GM12878 (cell line): ENCODE results near the gene PAK5. TPM values are rescaled to one million over a fixed set of nuclear protein-coding genes. Genes with fewer than 3 reads are reported as not detected.

Experiments used
- ATAC-seq: fragments of 200-7000 bp; cut with Tn5 transposase; 3 replicates; pipeline ENCODE4 v1.9.1; 2020; ENCODE audit warnings: mild to moderate bottlenecking, moderate library complexity
- BruUV-seq: library from RNA; stranded (reverse); fragments of 400-500 nt; replicated peaks from 2 replicates; lab custom pipeline; 2021; lab: Mats Ljungman, UMichigan
- CTCF ChIA-PET: fragments of 300-600 bp; sonication (Branson Sonifier 250); formaldehyde crosslinking; extraction: SDS; loops from one replicate; lab custom pipeline; 2021; ENCODE audit warnings: inconsistent platforms; lab: Yijun Ruan, JAX
- POLR2A ChIA-PET: fragments of 350-600 bp; formaldehyde crosslinking; extraction: SDS; loops from one replicate; lab custom pipeline; 2021; ENCODE audit warnings: inconsistent platforms; lab: Charles Lee
- RAD21 ChIA-PET: fragments of 300-600 bp; sonication (Branson Sonifier 250); formaldehyde crosslinking; loops from one replicate; lab custom pipeline; 2023; ENCODE audit warnings: antibody characterized with exemption; ENCODE audit not compliant: unreplicated experiment; lab: Charles Lee
- SMC1A ChIA-PET: fragments of 300-600 bp; sonication (Branson Sonifier 250); formaldehyde crosslinking; loops from one replicate; lab custom pipeline; 2023; ENCODE audit not compliant: unreplicated experiment, uncharacterized antibody; lab: Charles Lee
- DNase-seq: peaks from one replicate; pipeline ENCODE4 v3.0.0-alpha.2; 2011; ENCODE audit warnings: low read depth, low spot score
- FAIRE-seq: peaks from 3 replicates; lab custom pipeline; 2011; peaks lifted over from hg19 to GRCh38; lab: Jason Lieb, UNC
- H2AFZ ChIP-seq: 2 replicates; pipeline ENCODE4 v1.6.0; 2011; ENCODE audit warnings: low read depth, low read length, control low read depth; ENCODE audit not compliant: control insufficient read depth
- H3K27ac ChIP-seq: 2 replicates; pipeline ENCODE4 v1.5.1; 2011; ENCODE audit warnings: control low read depth; ENCODE audit not compliant: control insufficient read depth, insufficient read depth
- H3K27me3 ChIP-seq, 2 experiments: replicated peaks in 1 of 2; 2 replicates each; pipeline versions ENCODE4 v1.6.0 to v1.6.1; 2011; ENCODE audit warnings: low read length in 1 of 2; ENCODE audit not compliant: control insufficient read depth in 2 of 2, insufficient read depth in 2 of 2
- H3K36me3 ChIP-seq, 2 experiments: 2 replicates each; pipeline ENCODE4 v1.5.1; 2011; ENCODE audit warnings: low read length in 1 of 2; ENCODE audit not compliant: control insufficient read depth in 2 of 2, insufficient read depth in 2 of 2
- H3K4me1 ChIP-seq: 2 replicates; pipeline ENCODE4 v1.6.1; 2011; ENCODE audit warnings: mild to moderate bottlenecking, low read length, moderate library complexity, mixed read lengths; ENCODE audit not compliant: control insufficient read depth, insufficient read depth
- H3K4me2 ChIP-seq: 2 replicates; pipeline ENCODE4 v1.6.0; 2011; ENCODE audit warnings: control low read depth; ENCODE audit not compliant: control insufficient read depth, insufficient read depth
- H3K4me3 ChIP-seq: fragments of 200-600 bp; sonication (generic); 2 replicates; pipeline ENCODE4 v1.5.1; 2016
- H3K79me2 ChIP-seq: 2 replicates; pipeline ENCODE4 v1.6.0; 2011; ENCODE audit warnings: low read length; ENCODE audit not compliant: control insufficient read depth, insufficient read depth
- H3K9ac ChIP-seq: 2 replicates; pipeline ENCODE4 v1.8.0; 2011; ENCODE audit warnings: low read length, control low read depth, mixed read lengths; ENCODE audit not compliant: control insufficient read depth, insufficient read depth
- H3K9me3 ChIP-seq: replicated peaks from 3 replicates; pipeline ENCODE4 v1.5.1; 2011; ENCODE audit warnings: mild to moderate bottlenecking, low read length; ENCODE audit not compliant: control insufficient read depth, insufficient read depth
- H4K20me1 ChIP-seq: 2 replicates; pipeline ENCODE4 v1.6.0; 2011; ENCODE audit not compliant: control insufficient read depth, insufficient read depth
- ASH2L ChIP-seq: fragments of 300-600, 200-600 bp; sonication (generic); IDR thresholded peaks from 2 replicates; pipeline ENCODE4 v1.6.1; 2017; ENCODE audit warnings: low read depth, mild to moderate bottlenecking, borderline replicate concordance
- ATF3 ChIP-seq: IDR thresholded peaks from 2 replicates; pipeline ENCODE4 v1.6.1; 2011; ENCODE audit warnings: low read depth, mild to moderate bottlenecking, low read length, moderate library complexity, borderline replicate concordance; ENCODE audit errors: extremely low read depth
- CHD1 ChIP-seq: IDR thresholded peaks from 2 replicates; pipeline ENCODE4 v1.6.1; 2012; ENCODE audit warnings: low read depth, low read length, improper control_type of control experiment
- FOXM1 ChIP-seq: IDR thresholded peaks from 2 replicates; pipeline ENCODE4 v1.6.1; 2012; ENCODE audit warnings: low read depth, mild to moderate bottlenecking, inconsistent platforms, low read length, moderate library complexity
- IKZF1 ChIP-seq: fragments of 450-650 bp; conservative IDR thresholded peaks from 2 replicates; pipeline ENCODE4 v1.6.1; 2017; ENCODE audit warnings: antibody characterized with exemption, mild to moderate bottlenecking
- IRF4 ChIP-seq: IDR thresholded peaks from 2 replicates; pipeline ENCODE4 v1.6.1; 2011; ENCODE audit warnings: low read depth, low read length
- MYB ChIP-seq: fragments of 150-350 bp; IDR thresholded peaks from 2 replicates; pipeline ENCODE4 v1.6.1; 2014; ENCODE audit warnings: mild to moderate bottlenecking, low read depth, low read length, borderline replicate concordance
- NBN ChIP-seq: fragments of 450-650 bp; IDR thresholded peaks from 2 replicates; pipeline ENCODE4 v1.6.1; 2016
- NR2F1 ChIP-seq: fragments of 450-650 bp; conservative IDR thresholded peaks from 2 replicates; pipeline ENCODE4 v1.6.1; 2017; ENCODE audit warnings: mild to moderate bottlenecking
- POLR2A ChIP-seq: IDR thresholded peaks from 2 replicates; pipeline ENCODE4 v1.6.1; 2011; ENCODE audit warnings: low read depth, mild to moderate bottlenecking, low read length
- SMARCA5 ChIP-seq: fragments of 450-650 bp; IDR thresholded peaks from 2 replicates; pipeline ENCODE4 v1.6.1; 2017; ENCODE audit warnings: mild to moderate bottlenecking
- SPI1 ChIP-seq: IDR thresholded peaks from 2 replicates; pipeline ENCODE4 v1.6.1; 2011; ENCODE audit warnings: low read depth, mild to moderate bottlenecking, low read length, moderate library complexity, borderline replicate concordance; ENCODE audit not compliant: insufficient read depth
- SREBF2 ChIP-seq: IDR thresholded peaks from 2 replicates; pipeline ENCODE4 v1.6.1; 2012; ENCODE audit warnings: mild to moderate bottlenecking, low read length
- STAT1 ChIP-seq: fragments of 450-650 bp; conservative IDR thresholded peaks from 2 replicates; pipeline ENCODE4 v1.6.1; 2014; ENCODE audit warnings: antibody characterized with exemption, mild to moderate bottlenecking
- TARDBP ChIP-seq: IDR thresholded peaks from 2 replicates; pipeline ENCODE4 v1.6.1; 2016; ENCODE audit warnings: borderline replicate concordance
- WRNIP1 ChIP-seq: IDR thresholded peaks from 2 replicates; pipeline ENCODE4 v1.6.1; 2011; ENCODE audit warnings: low read depth, low read length, improper control_type of control experiment, borderline replicate concordance
- ZNF384 ChIP-seq: IDR thresholded peaks from 2 replicates; pipeline ENCODE4 v1.6.1; 2012; ENCODE audit warnings: low read depth, mild to moderate bottlenecking, low read length, improper control_type of control experiment, borderline replicate concordance
- WGBS: methylation state at CpG from one replicate; pipeline ENCODE4 v1.1.6; 2016; ENCODE audit warnings: low lambda C conversion rate; ENCODE audit not compliant: insufficient replicate concordance, insufficient coverage; ENCODE audit errors: missing lambda C conversion rate; 5-methylcytosine and 5-hydroxymethylcytosine counted together
- in situ Hi-C: fragments of 300-500 bp; cut with MboI; formaldehyde crosslinking; loops from 9 replicates; pipeline ENCODE4 v1.14.3; 2018; ENCODE audit warnings: mixed read lengths
- intact Hi-C: fragments of 100-400 bp; cut with micrococcal nuclease; formaldehyde crosslinking; loops from one replicate; pipeline ENCODE4 v1.14.2; 2022; ENCODE audit not compliant: unreplicated experiment
- polyA plus RNA-seq, 11 experiments: library from polyadenylated mRNA; depleted of rRNA in 4 of 11; unstranded in 6 of 11; stranded (reverse) in 5 of 11; fragments of >200 nt; fragmentation: Nextera tagmentation in 4 of 11; fragmentation: Illumina TruSeq in 1 of 11; extraction: Ambion mirVana in 4 of 11; extraction: Trizol in 1 of 11; gene quantifications; 1 replicate in 1 of 11; 2 replicates in 10 of 11; pipeline versions ENCODE4 v1.2.1 to v1.2.3, GENCODE V29; 2011 to 2016; ENCODE audit warnings: inconsistent platforms in 2 of 11, missing spikeins in 2 of 11, low read depth in 1 of 11
- total RNA-seq, 4 experiments: library from RNA; depleted of rRNA in 3 of 4; stranded (reverse); fragments of >200 nt in 3 of 4; fragmentation: Illumina TruSeq in 1 of 4; extraction: Trizol in 1 of 4; gene quantifications; 2 replicates each; pipeline versions ENCODE4 v1.2.1 to v1.2.3, GENCODE V29; 2013 to 2021
- TF ChIP-seq, protein P1 (sequence below): IDR thresholded peaks from 2 replicates; pipeline ENCODE4 v1.6.1; 2012; ENCODE audit warnings: low read depth, low read length, improper control_type of control experiment
- TF ChIP-seq, protein P2 (sequence below): IDR thresholded peaks from 2 replicates; pipeline ENCODE4 v1.6.1; 2012; ENCODE audit warnings: low read depth, low read length, improper control_type of control experiment
- TF ChIP-seq, protein P3 (sequence below): fragments of 450-650 bp; IDR thresholded peaks from 2 replicates; pipeline ENCODE4 v1.6.1; 2016; ENCODE audit warnings: mild to moderate bottlenecking

Gene PAK5
- total and polyA plus RNA-seq, 10 of the 15 experiments (the other 5 are each of a cell fraction or from before 2014, with no cell fraction given) = not detected

DNA sequence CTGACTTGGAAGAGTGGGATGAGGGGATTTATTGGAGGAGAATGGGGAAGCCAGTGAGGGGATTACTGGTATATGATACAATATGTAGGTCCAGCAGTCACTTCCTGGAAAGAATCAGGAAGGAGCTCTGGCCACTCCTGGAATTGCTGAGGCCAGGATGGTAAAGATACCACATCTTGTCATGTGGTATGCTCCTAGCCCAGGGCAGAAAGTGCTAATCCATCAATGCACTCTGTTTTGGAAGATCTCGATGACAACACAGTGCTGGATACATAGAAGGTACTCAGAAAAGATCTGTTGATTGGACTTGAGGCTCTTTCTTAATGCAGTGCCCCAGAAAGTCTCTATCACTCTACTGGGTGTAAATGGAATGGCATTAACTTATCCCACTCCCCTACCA lies 271.9 kb downstream of the PAK5 start:
- in situ Hi-C loops = no loop called here
- SMC1A ChIA-PET = no interaction called here
- no peak for FAIRE-seq

More for the DNA sequence above, 271.9 kb downstream of the PAK5 start:
- Histone ChIP-seq H2AFZ (no peak overlapping the region), H3K79me2 (no peaks in the 10 kb centered on the region), H3K4me2 (no peak overlapping the region), H4K20me1 (no peaks in the 10 kb centered on the region), H3K27me3 (peaks cover 0 to 2% of the 10 kb centered on the region in 2 experiments; a peak in 3 of 4 replicates), H3K36me3 (no peaks in the 10 kb centered on the region), H3K27ac (no peak overlapping the region), H3K9me3 (no peaks in the 10 kb centered on the region), H3K4me1 (no peaks in the 10 kb centered on the region), H3K4me3 (no peak overlapping the region), H3K9ac (no peak overlapping the region)
- intact Hi-C loops = no loop called here
- DNase-seq = no peak
- 0% methylated on average over 1 of the region's 1 CpG for WGBS
- POLR2A ChIA-PET = no interaction called here
- RAD21 ChIA-PET = no interaction called here
- CTCF ChIA-PET = no interaction called here
- TF ChIP-seq, protein P1, sequence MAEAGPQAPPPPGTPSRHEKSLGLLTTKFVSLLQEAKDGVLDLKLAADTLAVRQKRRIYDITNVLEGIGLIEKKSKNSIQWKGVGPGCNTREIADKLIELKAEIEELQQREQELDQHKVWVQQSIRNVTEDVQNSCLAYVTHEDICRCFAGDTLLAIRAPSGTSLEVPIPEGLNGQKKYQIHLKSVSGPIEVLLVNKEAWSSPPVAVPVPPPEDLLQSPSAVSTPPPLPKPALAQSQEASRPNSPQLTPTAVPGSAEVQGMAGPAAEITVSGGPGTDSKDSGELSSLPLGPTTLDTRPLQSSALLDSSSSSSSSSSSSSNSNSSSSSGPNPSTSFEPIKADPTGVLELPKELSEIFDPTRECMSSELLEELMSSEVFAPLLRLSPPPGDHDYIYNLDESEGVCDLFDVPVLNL = no peak
- TF ChIP-seq, protein P2, sequence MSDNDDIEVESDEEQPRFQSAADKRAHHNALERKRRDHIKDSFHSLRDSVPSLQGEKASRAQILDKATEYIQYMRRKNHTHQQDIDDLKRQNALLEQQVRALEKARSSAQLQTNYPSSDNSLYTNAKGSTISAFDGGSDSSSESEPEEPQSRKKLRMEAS = no peak
- TF ChIP-seq NR2F1 (no peak), ZNF384 (no peak), STAT1 (no peak), NBN (no peak), ASH2L (no peak), IKZF1 (no peak), FOXM1 (no peak), MYB (no peak), SREBF2 (no peak), ATF3 (no peak), CHD1 (no peak), POLR2A (no peak), SPI1 (no peak), IRF4 (no peak), WRNIP1 (no peak), SMARCA5 (no peak), TARDBP (no peak)
- TF ChIP-seq, protein P3, sequence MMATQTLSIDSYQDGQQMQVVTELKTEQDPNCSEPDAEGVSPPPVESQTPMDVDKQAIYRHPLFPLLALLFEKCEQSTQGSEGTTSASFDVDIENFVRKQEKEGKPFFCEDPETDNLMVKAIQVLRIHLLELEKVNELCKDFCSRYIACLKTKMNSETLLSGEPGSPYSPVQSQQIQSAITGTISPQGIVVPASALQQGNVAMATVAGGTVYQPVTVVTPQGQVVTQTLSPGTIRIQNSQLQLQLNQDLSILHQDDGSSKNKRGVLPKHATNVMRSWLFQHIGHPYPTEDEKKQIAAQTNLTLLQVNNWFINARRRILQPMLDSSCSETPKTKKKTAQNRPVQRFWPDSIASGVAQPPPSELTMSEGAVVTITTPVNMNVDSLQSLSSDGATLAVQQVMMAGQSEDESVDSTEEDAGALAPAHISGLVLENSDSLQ = no peak
- no TSS peak for BruUV-seq
- ATAC-seq = no peak
